CD4-positive, alpha-beta T cell treated with Interleukin-6 at 100 ng/mL for 8 hours (primary cell): Measurements from ENCODE around the gene ARHGAP22.

Experiments used
- DNase-seq: peaks from one replicate; pipeline ENCODE4 v3.0.0-alpha.2; 2020; ENCODE audit warnings: mixed read lengths, low spot score

Gene ARHGAP22

DNA sequence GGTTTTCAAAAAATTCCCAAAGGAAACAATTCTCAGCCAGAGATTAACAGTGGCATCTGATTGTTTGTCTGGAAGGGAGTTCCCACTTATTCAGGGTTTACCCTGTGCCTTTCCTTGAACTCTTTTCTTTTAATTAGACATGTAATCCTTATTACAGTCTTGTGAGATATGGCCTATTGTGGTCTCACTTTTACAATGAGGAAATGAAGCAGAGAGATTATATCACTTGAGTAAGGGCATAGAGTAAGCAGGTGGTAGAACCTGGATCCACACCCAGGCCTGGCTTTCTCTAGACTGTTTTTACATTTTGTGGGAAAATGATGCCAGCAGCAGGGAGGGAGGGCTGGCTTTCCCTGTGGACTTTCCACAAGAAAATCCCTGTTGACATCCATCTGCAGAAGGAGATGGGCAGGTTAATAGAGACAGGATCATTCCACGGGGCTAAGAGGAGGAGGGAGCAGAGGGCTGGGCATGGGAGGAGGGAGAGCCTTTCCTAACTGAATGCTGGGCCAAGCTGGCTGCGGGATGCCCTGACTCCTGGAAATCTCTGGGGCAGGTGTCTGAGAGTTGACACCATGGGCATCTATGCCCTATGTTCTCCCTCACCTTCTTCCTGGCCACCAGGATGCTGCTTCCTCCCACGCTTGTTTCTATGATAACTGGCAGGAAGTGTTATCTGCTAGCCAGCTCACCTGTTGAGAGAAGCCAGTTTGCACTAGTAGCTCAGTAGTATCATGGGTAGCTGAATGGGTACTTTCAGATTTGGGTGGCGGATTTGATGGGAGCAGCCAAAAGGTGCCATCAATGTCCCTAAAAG is 28.7 kb upstream of the ARHGAP22 start:
- DNase-seq = no peak

DNA sequence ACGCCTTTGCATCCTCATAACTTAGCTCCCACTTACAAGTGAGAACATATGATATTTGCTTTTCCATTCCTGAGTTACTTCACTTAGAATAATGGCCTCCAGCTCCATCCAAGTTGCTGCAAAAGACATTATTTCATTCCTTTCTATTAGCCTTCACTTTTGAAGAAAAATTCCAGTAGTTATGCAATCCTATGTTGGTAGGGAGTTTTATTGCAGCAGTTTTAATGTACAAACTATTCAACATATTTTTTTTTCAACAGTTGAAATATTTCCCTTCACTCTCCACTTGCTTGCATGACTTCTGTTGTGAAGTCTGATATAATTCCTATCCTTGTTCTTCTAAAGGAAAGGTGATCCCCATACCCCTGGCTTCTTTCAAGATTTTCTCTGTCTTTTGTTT is 27.3 kb upstream of the ARHGAP22 start:
- DNase-seq = no peak

DNA sequence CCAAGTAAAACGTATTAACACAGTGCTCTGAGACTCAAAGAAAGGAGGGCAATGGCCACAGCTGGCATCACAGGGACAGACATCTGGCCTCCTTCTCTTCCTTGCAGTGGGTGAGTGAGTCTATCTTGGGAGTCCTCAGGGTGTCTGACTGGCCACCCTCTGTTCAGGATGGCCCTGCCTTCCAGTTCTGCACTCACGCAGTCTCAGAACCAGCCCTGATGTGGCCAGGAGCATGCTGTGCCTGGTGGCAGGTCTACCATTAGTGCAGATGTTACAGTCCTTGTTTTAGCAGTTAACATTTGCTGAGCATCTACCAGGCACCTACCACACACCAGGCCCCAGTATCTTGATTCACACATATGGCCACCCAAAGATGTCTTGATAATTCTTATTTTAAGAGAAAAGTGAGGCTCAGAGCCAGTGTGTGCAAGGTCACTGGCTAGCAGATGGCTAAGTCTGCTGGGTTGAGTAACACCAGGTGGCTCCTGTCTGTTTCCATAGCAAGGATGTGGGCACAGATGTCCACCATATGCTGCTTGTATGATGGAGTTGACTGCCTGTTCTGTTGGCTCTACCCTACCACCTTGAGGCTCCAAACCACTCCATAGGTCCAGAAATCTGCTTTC is 23.2 kb upstream of the ARHGAP22 start:
- no peak for DNase-seq

DNA sequence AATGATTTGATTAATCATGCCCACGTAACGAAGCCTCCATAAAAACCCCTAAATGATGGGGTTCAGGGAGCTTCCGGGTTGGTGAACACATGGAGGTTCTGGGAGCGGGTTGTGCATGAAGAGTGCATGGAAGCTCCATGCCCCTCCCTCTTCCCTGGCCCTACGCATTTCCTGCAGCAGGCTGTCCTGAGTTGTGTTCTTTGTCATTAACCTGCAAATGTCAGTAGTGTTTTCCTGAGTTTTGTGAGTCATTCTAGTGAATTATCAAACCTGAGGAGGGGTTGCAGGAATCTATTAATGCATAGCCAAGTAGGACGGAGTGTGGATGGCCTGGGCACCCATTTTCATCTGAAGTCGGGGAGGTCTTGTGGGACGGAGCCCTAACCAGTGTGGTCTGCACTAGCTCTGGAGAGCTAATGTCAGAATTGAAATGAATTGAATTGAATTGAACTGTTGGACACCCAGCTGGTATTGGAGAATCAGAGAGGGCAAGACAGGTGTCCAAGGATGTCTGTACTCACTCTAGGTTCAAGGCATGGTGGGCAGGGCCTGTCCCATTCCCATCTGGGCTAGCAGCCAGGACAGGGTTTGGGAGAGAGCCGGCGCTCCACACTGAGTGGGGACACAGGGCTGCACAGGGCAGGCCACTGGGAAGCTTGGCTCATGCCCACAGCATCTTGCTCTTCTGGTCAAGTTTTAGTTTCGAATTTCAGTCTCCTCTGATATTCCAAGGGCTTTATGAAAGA is 22.3 kb upstream of the ARHGAP22 start:
- DNase-seq = no peak

DNA sequence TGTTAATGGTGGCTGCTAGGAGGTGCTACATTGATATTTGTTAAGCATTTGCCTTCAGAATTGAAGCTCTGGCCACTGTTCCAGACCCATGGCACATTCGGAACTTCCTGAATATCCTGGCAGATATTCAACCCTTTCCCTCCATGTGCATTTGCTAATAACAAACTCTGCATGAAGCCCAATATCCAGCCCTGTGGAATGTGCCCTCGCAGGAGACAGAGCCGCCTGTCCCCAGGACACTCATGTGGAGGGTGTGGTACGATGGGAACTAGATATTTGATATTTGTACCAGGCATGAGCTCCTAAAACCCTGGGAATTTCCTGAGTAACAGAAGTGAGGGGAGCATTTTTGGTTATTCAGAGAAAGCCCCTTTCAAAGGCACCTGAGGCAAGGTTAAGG is 21.6 kb upstream of the ARHGAP22 start:
- DNase-seq = no peak

DNA sequence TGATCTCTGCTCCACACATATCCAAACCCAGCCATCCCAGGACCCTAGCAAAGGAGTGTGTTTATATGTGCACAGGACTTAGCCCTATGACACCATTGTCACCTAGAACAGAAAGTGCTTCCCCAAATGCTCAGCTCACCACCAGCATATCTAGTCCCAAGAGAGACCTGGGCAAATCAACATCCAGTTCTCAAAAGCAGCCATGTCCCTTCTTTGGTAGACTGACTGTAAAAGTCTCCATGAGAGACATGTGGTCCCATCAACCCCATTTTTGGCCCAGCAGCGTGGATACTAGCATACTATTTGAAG is 20.9 kb upstream of the ARHGAP22 start:
- no peak for DNase-seq

DNA sequence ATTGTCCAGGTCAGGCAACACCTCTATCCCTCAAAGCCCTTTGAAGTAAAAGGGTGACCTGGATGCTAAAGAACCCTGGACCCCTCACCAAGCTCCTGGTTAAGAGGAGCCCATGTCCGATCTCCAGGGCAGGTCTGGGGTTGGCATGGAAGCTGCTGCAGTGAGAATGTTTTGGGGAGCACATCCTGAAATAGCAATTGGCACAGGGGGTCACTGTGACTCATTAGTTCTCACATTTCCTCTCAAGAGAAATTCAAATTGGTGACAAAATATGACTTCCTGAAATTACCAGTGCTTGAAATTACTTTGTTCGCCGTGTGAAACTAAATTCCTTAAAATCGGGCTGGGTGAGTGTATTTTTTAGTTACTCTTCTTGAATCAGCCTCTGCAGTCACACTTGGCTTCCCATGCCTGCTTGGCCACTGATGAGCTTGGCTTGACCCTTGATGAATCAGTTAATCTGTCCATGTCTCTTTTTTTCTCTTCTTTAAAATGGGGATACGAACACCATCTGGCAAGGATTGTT is 18.8 kb upstream of the ARHGAP22 start:
- DNase-seq = no peak

DNA sequence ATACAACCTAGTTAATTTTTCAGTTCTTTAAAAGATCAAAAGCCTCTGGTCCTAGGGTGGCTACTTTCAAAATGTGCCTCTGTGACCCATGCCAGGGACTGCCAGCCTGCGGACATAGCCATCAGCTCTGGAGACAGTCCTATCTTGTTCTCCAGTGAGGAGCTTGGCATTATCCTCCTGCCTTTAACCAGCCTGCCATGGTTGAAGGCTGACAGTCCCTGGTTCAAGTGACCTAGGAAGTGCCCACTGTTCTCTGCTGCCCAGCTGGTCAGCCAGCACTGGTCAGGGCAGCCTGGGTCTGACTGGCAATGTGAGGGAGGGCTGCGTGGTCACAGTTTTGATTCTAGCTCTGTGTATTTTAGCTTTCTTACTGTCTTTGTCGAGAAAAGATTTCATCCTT is 18.1 kb upstream of the ARHGAP22 start:
- no peak for DNase-seq

DNA sequence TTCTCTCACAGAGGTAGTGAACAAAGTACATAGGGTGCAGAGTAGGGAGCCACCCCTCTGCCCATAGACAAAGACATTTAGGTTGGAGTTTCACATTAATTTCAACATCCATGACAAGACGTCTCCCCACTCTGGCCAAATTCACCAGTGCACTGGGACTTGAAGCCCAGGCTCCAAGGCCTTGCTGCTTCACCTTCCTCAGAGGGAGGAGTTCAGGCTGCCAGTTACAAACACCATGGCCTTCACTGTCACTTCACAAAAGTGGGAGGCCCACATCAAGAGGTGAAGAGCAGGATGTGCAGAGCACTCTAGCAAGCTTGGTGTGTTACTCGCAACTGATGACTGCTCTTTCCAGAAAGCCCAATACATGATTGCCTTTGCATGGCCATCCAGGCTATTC is 15.8 kb upstream of the ARHGAP22 start:
- DNase-seq = no peak

DNA sequence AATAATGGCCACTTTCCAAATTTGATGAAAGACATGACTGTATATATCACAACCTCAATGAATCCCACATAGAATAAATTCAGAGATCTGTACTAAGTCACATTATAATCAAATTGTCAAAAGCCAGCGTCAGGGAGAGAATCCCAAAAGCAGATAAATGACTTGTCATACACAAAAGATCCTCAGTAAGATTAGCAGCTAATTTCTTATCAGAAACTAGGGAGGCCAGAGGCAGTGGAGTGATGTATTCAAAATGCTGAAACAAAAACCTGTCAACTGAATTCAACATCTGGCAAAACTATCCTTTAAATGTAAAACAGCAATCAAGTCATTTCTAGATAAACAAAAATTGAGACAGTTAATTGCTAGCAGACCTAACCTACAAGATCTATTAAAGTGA is 11.6 kb upstream of the ARHGAP22 start:
- DNase-seq = no peak

DNA sequence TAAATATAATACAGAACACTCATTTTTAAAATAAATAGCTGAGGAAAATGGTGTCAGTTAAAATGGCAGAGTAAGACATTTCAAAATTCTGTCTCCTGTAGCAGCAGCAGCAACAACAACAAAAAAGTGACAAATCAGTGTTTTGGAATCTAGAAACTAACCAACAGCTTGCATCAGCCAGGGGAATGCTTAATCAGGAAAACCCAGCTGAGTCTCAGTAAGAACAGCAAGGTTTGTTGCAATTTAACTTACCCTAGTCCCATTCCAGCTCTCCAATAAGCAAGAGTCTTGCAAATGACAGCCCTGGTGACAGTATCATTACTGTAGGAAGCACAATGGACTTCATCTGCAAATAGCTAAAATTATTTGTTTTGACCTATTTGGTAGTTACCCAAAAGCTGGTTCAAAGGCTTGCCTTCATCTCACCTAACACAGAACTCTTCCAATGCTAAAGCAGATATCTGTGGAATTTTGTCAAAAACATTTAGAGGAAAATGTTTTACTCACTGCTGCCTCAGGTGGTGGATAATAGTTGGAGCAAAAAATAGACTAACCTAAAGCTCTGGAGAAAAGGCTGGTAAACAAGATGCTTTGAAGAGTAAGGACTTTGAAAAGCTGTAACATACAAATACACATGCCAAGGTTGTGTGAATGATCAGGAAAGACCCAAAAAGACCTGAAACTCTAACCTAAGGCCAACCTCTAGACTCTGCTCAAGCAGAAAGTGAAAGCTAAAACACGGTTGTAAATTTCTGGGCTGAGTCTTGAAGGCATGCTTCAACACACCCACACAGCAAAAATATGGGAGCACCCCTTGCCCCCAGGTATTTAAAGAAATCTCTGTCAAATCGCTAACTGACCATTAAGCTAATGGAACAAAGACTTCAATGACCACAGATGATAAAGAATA is 9.9 kb upstream of the ARHGAP22 start:
- no peak for DNase-seq

DNA sequence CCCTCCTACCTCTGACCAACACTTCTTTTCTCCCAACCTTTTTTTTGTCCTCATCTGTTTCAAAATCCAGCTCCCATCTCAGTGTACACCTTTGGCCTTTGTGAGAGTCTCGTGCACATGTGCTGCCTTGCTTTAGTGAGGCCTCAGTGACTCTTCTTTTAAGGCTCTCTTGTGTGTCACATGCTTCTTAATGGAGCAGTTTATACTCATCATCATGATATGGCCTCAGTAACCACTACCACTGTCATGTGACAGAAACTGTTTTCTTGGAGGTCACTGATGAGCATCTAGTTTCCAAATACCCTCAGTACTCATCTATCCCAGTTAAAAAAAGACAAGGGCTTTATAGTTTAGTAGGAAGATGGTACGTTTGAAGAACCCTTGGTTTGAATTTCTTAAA is 8.1 kb upstream of the ARHGAP22 start:
- no peak for DNase-seq

DNA sequence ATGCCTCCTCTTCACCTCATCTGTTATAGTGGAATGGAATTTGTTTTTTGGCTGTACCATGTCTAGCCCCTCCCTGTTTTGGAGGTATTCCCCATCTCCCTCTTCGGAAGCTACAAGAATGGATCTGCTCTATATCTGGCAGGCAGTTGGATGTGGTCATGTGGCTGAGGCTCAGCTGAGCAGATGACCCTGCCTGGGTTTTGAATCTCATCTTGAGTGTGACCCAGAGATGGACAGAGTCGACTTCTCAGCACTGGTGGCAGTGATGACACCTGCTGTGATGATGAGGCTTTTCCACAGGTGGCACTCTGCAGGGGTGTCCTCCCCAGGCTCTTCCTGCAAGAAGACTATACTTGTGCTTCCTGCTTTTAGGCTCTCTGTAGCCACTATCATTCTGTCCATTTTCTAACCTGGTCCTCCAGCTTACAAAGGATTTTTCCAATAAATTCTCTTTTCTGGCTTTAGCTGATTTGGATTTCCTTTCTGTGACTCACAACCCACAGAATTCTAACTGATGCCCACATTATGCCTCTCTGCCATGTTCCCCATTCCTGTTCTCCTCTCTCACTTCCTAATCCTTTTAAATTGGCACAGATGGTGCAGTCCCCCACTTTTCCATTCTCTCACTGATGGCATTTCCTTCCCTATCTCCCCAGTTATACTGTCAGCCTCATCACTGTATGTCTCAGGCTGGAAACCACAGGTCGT is 7.5 kb upstream of the ARHGAP22 start:
- no peak for DNase-seq

DNA sequence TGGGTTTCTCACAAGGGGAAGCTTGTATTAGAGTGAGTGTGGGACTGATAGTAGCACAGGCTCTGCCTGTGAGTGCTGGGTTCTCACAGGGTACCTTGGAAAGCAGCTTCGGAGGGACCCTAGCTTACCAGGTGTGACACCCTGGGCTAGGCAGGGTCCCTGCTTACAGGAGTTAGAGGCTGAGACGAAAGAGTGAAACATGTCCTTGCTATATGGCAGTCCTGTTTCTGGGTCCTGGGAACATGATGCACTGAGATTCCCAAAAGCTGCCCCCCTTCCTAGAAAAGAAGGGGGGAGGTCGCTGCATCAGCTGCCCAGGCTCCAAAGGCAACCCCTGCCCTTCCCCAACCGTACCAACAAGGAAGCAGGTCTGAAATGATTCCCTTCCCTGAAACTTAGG is 6.3 kb upstream of the ARHGAP22 start:
- no peak for DNase-seq

DNA sequence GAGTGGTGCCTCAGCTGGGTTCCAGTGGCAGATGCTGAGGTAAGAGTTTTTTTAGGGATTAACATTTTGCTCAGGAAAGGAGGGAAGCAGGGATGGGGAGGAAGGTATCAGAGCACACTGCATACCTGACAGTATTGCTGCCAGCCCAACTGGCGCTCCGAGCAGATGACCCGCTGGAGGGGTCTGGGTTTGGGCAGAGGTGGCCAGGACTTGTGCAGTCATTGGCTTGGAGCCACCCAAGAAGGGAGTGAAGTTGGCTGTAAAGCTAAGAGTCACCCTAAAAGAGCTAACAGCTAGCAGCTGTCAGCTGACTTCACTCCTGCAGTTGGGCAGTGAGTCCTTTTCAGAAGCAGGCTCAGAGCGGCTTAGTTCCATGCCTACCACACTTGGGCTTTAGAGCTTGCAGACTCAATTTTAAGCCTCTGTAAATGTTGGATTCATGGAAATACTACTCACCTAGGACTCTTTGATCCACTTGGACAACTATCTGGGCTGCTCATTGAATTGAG is 5.8 kb upstream of the ARHGAP22 start:
- no peak for DNase-seq

DNA sequence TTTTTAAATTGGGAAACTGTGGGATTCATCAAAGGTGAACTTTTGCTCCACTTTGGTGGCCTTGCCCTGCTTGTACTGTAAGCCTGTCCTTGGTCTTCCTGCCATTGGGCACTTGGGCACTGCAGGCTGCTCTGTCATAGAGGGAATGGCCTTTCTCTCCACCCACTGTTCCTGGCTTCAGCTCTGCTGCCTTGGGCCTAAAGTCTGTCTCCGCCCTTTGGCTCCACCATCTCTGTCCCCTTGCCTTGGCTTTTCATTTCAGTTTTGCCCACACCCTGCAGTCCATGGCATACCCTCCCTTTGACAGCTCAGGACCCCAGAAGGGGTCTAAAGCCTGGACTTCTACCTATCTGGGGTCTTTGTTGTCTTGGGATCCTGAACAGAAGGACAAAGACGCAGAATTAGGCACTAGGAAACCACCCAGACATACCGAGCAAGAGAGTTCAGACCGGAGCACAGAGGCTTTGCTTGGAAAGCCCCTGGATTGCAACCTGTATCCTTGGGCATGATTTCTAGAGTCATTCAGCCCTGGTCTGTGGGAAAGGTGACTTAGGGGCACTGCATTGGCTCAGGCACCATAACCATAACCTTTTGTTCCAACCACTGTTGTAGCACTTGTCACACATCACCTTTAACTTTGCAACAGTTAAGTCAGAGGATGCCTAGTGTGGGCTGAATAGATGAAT is 5.2 kb upstream of the ARHGAP22 start:
- no peak for DNase-seq

DNA sequence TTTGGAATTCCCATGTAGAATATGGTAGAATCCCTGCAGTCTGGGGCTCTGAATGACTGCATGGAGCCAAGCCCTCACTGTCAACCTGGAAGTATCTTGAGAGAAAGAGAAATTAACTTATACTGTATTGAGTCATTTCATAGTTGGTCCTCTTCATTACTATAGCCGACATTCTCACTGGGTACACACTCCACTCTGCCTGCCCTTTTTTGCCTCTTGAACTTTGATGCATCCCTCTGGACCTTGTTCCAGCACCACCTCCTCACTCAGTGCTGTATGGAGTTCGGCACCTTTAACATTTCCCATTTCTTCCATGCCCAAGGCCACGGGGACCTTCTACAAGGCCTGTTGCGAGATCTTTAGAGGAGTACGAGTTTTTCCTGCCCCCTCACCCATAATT is 4.6 kb upstream of the ARHGAP22 start:
- DNase-seq = no peak

DNA sequence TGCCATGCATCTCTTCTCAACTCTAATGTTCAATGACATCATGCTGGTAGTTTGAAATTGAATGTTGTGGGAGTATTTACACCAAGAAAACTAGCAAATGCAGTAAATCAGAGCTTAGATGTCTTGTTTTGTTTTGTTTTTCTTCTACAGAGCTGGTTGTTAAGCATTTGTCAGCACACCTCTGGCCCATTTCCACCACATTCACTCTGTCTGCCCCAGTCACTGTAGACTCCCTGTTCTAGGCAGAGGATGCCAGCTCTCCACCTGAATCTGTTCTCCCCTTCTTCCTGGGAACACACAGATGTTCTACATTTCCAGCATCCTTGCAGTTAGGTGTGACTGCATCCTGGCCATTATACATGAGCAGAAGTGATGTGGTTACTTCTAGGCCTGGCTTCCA is 4.1 kb upstream of the ARHGAP22 start:
- DNase-seq = no peak

DNA sequence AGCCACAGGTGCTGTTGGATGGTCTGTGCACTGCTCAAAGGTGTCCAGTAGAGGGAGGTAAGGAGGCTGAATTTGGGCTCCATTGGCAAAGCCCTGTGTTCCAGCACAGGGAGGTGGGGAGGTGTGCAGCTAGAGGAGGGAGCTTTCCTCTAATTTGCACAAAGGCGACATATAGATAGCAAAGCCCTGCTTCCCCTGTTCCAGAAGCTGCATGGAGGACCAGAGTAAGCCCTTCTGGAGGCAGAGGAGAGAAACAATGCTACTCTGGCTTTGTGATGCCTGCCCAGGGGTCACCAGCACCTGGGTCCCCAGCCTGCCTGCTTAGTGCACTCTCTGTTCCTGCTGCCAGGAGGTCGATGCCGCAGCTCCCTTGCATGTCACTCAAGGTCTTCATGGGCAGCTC is 3.4 kb upstream of the ARHGAP22 start:
- DNase-seq = peak; percentile 17
